C1 segment of cervical spinal cord (tissue), 14 donors: ENCODE results near the gene MEIS1.
A peak's percentile ranks its signal among the peaks of the same experiment; 100 is the strongest.

ENCODE experiments used
- DNase-seq, 14 donors: peaks; one replicate each; lab custom pipeline; 2025; lab: John Stamatoyannopoulos, UW

MEIS1 gene

DNA sequence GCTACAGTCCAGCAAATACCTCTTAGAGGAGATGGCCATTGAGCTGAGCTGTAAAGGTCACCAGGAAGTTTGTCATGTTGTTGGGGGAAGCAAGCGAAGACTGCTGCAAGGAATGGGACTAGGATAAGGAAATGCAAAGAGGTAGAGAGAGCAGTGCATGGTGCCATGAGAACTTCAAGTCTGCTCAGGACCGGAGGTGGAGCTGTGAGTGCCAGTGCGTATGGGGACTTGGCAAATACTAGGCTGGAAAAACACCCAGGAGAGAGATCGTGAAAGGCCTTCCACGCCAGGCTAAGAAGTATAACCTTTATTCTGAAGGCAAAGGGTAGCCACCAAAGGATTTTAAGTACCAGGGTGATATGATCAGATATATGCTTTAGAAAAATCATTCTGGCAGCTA lies 71.3 kb downstream of the MEIS1 start:
- DNase-seq = peak in 1 of 14 donors; percentile 19

DNA sequence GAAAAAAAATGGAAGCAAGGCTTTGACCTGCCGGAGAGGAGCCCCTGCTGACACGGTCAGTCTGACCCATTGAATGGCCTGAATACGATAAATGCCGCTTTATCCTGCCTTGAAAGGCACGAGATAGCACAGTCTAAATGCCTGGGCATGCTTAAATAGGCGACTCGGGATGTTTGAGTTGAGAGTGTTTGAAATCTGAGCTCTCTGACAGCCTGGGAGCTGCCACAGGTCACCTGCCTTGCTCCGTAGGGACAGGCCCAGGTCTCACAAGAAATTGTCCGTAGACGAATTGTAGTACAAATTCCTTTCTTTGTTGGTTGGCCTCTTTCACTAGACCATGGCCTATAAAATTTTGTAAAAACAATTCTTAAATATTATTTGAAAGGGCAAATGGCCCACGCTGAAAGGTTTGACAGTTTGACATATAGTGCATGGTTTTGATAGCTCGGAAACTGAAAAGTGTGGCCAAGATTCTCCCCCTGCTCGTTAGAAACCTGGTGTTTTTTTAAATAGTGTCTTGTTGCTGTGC lies 72.8 kb downstream of the MEIS1 start:
- peak in 2 of 14 donors; percentile 13 to 22 for DNase-seq

DNA sequence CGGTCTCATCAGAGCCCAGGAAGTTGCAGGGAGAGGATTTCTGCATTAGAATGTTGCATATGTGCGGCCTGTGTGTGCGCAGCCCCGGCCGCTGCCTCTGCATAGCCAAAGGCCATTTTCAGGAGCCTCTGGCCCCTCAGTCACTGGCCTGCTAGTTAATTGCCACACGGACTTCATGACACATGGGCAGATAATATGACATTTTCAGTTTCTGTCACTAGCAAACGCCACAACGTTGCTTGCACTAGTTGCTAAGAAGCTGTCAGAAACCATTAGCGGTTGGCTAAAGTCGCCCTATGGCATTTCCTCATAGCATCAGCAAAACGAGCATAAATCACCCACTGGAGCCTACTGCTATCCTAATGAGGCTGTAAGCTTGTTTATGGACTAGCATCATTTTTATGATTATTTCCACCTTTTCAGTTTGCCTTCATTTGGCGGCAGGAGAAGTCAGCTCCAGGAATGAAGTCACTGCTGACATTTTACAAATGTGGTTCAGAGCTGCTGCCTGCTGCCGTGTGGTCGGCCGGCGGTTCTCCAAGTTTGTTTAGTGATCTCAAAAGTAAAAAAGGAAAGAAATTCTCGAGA lies 73.7 kb downstream of the MEIS1 start:
- peak in 7 of 14 donors; percentile 25 to 65 (median 30) for DNase-seq

DNA sequence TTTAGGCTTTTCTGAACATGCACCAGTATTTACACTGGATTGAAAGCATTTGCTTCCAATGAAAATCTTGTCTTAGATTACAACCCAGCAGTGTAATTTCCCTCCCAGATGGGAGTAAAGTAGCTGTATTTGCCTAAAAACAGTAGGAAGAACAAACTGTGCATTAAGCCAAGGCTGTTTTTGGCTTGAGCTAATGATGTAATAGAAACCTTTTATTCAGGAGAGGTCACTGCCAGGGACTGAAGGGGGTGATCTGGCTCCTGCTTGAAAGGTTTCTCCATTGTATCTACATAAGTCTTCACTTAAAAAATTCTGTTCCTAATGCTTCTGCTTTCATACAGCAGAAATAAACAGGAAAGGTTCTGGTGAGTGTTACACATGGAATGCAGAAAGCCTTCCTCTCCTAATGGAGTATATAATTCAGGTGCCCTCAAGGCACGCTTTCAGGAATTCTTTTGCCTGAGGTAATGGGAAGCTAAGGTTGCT lies 74.4 kb downstream of the MEIS1 start:
- peak in 1 of 14 donors; percentile 38 for DNase-seq

DNA sequence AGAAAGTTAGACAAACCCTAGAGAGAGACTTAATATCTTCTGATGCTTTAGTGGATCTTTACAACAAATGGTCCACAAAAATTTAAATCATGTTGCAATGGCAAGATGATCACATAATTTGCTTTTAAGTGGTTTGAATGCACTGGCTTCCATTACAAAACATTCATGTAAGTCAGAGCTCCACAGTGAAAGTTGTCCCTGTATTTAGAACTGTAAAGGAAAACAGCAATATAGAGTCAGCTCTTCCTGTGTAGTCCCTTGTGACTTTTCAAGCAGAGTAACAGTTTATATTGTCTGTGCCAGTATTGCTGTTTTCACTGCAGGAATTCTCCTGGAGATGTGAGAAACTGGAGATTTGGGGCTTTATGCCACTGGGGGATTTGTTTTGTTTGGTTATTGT lies 77.7 kb downstream of the MEIS1 start:
- no peak for DNase-seq

DNA sequence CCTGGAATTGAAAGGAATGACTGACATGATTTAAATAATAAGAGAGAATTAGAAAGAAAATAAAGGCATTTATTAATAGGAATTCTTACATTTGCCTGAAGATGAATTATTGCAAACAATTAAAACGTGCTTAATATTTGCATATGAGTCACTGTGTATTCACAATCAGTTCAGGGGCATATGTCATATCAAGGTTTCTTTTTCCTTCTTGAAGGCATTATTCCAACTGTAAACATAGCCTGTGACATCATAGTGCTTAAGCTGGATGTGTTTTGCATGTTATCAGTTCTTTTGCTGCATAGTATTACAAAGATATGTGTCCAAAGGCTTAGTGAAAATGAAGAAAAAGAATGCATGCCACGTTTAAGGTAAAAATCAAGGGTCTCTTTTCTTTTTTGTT lies 80.8 kb downstream of the MEIS1 start:
- no peak for DNase-seq

DNA sequence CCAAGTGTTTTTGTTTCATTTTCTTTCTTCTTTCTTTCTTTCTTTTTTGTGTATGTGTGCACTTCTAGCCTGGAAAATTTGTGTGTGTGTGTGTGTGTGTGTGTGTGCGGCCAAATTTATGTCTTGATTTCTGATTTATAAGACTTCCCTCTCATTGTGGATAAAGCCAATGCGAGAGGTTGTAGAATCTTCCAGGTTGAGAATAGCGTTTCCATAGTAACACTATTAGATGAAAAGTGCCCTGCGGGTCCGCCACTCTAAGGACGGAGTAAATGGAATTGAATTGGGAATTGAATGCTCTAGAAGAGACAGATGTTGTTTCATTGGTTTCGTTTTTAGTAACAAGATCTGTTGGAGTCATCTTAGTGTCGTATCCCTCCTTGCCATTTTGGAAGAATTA lies 81.6 kb downstream of the MEIS1 start:
- no peak for DNase-seq

DNA sequence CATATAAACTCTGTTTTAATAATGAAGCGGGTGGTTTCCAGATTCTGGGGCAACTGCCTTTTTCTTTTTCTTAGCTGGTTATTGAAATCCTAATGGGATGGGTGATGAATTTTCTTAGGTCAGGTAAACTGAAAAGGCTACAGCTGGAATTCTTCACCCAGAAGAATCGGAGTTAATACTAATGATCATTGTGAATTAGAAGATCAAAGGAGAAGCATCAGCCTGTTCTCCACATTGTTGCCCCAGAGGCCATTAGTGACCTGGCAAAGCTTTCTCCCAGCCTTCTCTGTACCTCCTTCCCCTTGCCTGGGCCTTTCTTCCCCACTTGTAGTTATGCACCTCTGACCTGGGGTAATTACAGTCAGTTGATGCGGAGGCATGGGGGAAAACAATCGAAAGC lies 82.8 kb downstream of the MEIS1 start:
- DNase-seq = no peak

DNA sequence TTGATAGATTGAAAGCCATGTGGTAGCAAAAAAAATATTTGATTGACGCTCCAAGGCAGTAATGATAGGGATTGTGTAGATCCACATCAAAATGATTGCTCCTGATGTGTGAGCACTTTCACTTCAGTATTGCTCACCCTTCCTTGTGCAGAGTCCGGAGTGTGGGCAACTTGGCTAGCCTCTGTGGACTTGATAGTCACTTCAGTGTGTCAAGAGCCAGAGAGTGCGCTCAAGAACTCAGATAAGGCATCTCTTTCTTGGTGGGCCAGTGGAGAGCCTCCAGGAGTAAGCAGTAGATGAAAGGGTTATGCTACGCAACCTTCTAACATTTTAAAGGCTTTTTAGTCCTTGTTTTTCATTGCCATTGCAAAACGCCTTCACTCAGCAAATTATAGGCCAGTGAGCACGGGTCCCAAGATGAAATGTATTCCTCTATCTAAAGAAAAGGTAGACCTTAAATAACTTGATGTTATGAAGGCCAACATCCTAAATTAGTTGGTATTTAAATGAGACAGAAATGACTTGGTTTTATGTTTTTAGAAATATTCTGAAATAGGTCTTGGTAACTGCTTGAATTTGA lies 84.4 kb downstream of the MEIS1 start:
- no peak for DNase-seq

DNA sequence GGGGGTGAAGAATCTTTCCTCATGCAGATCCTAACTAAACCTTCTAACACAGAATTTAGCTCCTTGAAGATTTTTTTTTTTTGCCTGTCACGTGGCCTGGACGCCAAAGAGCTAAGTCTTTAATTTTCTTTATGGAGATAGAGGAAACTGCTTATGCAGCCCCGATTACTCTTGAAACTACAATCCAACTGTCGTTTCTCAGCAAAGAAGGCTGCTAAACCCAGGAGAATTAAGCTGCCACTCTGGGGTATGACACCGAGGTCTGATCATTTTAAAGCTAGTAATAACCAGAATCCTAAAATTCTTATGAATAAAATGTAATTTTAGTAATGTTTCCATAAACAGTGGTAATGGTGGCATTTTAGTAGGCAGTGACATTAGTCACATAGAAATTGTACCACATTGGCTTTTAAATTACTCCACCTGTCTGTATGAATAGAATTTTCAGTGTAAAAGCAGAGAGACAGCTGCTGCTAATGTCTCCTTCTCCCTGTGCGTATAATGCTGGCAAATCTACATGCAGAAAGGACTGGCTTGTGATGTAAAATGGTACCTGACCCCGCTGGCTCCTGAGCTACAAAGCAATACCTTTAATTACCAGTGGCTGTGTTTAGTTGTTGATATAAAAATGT lies 86.5 kb downstream of the MEIS1 start:
- no peak for DNase-seq

DNA sequence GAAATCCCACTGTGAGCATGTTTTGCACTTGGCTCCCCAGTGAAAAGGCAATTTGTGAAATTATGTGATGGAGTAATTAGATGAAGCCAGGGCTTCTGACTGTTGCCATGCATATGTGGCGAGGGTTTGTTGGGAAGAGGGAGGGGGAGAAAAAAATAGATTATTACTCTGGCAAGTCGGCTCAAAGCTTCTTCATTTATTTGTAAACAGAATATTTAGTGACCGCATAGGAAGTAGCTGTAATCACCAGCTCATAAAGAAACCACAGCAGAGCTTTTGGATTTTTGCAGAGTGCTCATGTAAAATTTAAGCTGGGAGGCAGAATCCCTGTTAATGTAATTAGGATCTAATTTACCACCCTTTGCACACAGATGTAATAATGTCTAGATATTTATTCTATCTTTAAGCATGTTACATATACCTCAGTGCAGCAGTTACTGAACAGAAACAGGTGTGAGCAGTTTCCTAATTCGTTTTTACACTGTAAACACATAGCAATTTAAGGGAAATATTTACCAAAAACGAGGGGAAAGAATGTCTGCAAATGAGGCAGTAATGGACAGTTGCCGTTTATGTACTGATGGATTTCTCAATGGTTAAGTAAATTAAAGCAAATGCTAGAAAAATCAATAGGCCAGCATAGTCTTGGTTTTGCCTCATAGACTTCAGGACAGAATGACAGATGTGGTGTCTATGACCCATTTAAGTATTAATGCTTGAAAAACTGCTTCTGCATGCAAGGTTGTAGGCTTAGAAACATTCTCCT lies 87.9 kb downstream of the MEIS1 start:
- DNase-seq = no peak

DNA sequence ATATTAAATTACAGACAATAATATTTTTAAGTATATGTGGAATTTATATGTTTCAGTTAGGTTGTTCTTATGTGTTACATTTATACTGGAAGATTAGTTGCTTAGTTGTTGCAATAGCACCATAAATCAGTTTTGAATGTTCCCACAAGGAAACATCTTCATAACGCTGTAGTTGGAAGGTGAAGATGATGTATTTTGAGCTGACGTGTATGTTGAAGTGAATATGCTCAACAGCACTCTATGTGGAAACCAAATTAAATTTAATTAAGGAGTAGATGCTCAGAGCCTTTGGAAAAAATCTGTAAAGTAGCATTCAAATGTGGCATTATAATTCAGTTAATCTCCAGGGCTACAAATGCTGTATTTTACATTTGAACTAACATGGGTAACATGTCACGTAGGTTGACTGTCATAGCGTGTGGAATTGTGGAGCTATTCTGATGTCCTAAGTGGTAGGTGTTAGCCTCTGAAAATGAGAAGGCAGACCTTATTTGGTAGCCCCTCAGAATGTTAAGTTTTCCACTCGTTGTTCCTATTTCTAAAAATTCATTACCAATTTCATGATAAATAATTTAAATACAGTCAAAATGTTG lies 88.5 kb downstream of the MEIS1 start:
- no peak for DNase-seq

DNA sequence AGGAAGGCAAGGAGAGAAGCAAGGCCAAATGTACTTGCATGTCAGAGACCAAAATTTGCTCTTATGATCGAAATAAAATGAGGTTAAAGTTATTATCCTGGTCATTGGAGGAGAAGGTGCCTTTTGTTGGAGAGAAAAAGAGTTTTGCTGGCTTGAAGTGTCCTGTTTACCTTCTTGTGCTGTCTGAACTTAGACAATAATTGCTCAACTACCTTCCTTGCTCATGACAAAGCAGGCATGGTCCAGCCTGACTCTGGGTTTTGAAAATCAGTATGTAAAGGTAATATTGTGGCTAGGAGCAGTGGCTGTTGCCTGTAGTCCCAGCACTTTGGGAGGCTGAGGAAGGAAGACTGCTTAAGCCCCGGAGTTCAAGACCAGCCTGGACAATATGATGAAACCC lies 89.1 kb downstream of the MEIS1 start:
- DNase-seq = no peak

DNA sequence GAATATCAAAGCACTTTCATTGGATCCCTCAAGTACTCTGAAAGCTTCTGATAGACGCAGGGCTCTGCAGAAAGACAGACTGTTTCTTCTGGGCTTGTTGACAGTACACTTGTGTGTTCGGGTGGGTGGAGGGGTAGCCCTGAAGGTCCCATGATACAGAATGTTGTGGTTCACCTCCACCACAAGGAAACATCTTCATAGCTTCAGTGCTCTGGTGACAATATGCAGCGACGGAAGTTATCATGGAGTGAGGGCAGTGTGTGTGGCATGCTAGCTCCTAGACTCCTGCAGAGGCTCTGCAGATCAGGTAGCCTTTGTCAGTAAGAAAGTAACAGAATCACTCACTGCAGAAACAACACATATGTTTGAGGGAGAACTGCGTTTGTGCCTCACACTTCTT lies 90.7 kb downstream of the MEIS1 start:
- DNase-seq = no peak

DNA sequence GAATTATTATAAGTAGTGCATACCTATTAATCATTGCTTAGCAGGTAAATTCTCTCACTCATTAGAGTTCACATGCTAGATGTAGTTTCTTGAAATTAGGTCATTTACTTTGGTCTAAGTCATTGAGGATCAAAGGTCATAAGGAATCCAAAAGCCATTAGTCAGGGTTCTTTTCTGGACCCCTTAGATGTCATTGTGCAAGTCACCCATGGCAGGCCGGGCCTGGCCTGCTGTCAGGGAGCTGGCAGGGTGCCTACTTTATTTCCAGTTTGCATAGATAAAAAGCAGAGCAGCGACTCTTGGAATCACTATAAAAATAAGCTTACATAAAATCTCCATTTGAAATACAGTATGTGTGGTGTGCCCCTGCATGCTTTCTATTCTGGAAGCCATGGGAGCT lies 91.3 kb downstream of the MEIS1 start:
- no peak for DNase-seq

DNA sequence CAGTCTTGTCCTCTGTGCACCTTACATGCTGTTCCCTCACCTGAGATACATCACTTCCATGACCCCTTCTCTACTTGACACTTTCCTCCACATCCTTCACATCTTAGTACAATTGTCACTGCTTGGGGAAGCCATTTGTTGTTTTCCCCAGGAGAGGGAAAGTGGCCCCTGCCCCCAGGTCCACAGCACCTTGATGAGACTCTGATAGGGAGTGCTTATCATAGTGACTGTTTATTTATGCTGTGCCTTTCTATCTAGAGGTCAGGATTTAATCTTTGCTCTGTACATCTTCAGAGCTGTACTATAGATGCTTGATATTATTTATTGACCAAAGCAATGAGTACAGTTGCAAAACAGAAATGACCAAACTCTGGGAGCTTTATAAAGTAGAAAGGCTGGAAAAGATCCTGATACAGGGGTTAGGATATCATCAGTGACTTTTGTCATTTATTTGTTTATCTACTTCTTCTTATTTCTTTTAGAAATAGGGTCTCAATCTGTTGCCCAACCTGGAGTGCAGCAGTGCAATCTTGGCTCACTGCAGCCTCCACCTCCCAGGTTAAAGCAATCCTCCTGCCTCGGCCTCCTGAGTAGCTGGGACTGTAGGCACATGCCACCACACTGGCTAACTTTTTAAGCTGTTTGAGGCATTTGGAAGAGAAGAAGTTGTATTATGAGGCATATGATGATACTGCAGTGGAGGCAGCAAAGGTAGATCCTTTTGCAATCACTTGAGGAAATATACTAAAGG lies 94.2 kb downstream of the MEIS1 start:
- DNase-seq = no peak

DNA sequence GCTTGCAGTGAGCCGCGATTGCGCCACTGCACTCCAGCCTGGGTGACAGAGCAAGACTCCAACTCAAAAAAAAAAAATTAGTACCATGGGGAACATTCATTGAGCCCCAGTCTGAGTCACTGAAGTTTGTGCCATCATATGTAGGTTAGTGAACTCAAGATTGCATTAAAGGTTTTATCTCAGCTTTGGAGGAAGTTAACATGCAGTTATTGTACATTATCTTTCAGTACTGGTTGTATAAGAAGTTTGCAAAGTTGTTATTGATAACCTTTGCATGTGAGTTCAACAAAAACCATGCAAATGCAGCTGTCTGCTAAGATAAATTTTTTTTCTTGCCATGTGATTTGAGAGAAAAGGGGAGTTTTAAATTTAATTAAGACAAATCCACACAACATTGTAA lies 95.7 kb downstream of the MEIS1 start:
- no peak for DNase-seq

DNA sequence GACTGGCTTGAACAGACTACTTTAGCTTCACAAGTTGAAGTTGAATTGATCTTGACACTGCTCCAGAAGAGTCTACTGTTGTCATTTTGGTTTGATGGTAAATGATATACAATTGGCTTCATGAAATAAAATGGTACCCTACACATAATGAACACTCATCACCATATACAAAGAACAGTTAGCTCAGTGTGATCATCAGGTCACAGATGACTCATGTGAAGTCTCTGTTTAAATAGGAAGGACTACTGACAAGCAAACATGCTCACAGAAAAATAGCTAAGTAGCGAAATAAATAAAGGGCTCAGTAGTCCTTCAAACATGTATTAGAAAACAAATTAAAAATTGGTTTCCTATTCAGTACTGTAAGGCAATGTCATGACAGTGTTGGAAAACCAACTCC lies 96.2 kb downstream of the MEIS1 start:
- DNase-seq = no peak

DNA sequence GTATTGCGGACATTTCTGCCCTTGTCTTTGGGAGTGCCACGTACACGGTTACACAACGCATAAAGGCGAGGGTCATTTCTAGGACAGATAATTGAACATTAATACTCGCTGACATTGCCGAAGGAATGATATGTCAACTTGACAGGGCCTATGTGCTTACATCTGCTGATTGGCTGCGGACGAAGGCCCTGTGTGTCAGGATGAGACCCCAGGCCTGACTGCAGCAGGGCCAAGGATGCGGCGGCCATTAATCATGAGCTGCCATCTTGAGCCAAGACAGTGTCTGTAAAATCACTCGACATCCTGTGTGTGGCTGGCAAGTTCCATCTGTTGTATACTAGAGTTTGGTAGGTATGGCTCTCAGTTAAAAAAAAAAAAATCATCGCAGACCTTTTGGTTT lies 96.6 kb downstream of the MEIS1 start:
- no peak for DNase-seq

DNA sequence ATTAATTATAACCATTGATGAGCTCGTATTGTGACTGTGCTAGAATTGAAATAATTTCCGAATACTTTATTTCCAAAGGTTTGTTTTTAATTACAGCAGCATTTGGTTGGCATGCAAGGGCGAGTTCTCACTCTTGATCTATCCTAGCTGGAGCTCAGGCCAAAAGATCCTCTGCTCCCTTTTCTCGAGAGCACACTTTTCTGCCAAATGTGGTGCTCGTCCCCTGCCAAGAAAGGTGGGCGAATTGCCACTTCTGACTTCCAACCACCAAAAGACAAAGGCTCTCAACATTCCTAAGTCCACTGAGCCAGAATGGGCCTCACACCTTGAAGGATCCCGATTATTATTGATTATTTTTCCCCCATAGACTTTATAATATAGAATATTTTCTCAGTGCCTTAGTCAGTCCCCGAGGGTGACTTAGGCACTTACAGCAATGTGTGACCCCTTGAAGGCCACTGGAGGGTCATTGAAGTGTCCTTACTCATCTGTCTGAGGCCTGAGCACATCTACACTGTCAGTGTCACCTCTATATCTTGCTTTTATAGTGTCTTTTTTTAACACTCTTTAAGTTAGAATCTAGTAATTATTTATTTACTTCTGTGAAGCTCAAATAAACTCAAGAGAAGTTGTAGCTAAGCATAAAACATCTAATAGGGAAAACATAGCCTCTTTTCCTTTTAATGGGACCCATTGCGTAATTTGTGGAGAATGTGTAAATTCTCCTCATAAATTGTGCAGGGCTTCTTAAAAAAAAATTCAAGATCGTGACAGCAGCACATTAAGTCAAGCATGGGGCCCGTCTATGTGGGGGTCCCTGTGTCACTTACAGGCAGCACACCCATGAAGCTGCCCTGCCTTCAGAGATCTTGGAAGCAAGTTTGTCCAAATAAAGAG lies 98.3 kb downstream of the MEIS1 start:
- DNase-seq = peak in 5 of 14 donors; percentile 15 to 78 (median 45)
